OCI-LY7 (cell line): Measurements from ENCODE around the gene HABP2. TPM values are rescaled to one million over a fixed set of nuclear protein-coding genes. Genes with fewer than 3 reads are reported as not detected.

ENCODE experiments used
- BruUV-seq: library from RNA; stranded (reverse); fragments of 400-500 nt; replicated peaks from 2 replicates; lab custom pipeline; 2021; lab: Mats Ljungman, UMichigan
- CTCF ChIA-PET: fragments of 300-600 bp; sonication (Branson Sonifier 250); formaldehyde crosslinking; loops from one replicate; lab custom pipeline; 2022; ENCODE audit warnings: antibody characterized with exemption; ENCODE audit not compliant: unreplicated experiment; lab: Charles Lee
- POLR2A ChIA-PET: fragments of 300-600 bp; sonication (Branson Sonifier 250); formaldehyde crosslinking; loops from one replicate; lab custom pipeline; 2022; ENCODE audit warnings: antibody characterized with exemption; lab: Charles Lee
- DNase-seq: peaks from one replicate; pipeline ENCODE4 v3.0.0-alpha.2; 2015; ENCODE audit warnings: low spot score
- H2AFZ ChIP-seq: fragments of 200-600 bp; sonication (generic), shearing (Covaris generic); 2 replicates; pipeline ENCODE4 v1.6.1; 2014; ENCODE audit warnings: mild to moderate bottlenecking, antibody characterized with exemption, low read length, moderate library complexity
- H3K27ac ChIP-seq: fragments of 200-600 bp; sonication (generic); 2 replicates; pipeline ENCODE4 v1.5.1; 2014; ENCODE audit warnings: mixed run types, low read depth, mild to moderate bottlenecking, moderate library complexity, low read length, inconsistent platforms; ENCODE audit not compliant: poor library complexity, severe bottlenecking
- H3K36me3 ChIP-seq: fragments of 200-600 bp; sonication (generic); 2 replicates; pipeline ENCODE4 v1.6.1; 2014; ENCODE audit warnings: mild to moderate bottlenecking, antibody characterized with exemption, low read length, moderate library complexity, mixed read lengths; ENCODE audit not compliant: insufficient read depth
- H3K4me1 ChIP-seq: fragments of 200-600 bp; sonication (generic); 2 replicates; pipeline ENCODE4 v1.5.1; 2014; ENCODE audit warnings: mild to moderate bottlenecking, low read length; ENCODE audit not compliant: insufficient read depth, poor library complexity, severe bottlenecking
- H3K4me2 ChIP-seq: fragments of 200-600 bp; sonication (generic); 2 replicates; pipeline ENCODE4 v1.6.1; 2014; ENCODE audit warnings: mild to moderate bottlenecking, low read length
- H3K4me3 ChIP-seq: fragments of 200-600 bp; sonication (generic); 2 replicates; pipeline ENCODE4 v1.5.1; 2014; ENCODE audit warnings: mild to moderate bottlenecking, low read depth, low read length; ENCODE audit not compliant: poor library complexity, severe bottlenecking
- H3K79me2 ChIP-seq: fragments of 200-600 bp; sonication (generic); 2 replicates; pipeline ENCODE4 v1.6.1; 2016; ENCODE audit warnings: low read depth, mild to moderate bottlenecking, low read length, moderate library complexity, mixed read lengths; ENCODE audit not compliant: insufficient read depth
- H3K9me2 ChIP-seq: fragments of 200-600 bp; sonication (generic); 2 replicates; pipeline ENCODE4 v1.6.1; 2016; ENCODE audit warnings: mild to moderate bottlenecking, low read length, mixed read lengths; ENCODE audit not compliant: insufficient read depth
- H3K9me3 ChIP-seq: fragments of 200-600 bp; sonication (generic); 2 replicates; pipeline ENCODE4 v1.6.1; 2014; ENCODE audit warnings: mild to moderate bottlenecking, mixed run types, low read length, mixed read lengths
- H4K20me1 ChIP-seq: fragments of 200-600 bp; sonication (generic); 2 replicates; pipeline ENCODE4 v1.6.1; 2014; ENCODE audit warnings: mild to moderate bottlenecking, antibody characterized with exemption, low read length, moderate library complexity, mixed read lengths; ENCODE audit not compliant: insufficient read depth
- CTCF ChIP-seq: fragments of 200-600 bp; sonication (generic); conservative IDR thresholded peaks from 2 replicates; pipeline ENCODE4 v1.5.1; 2014; ENCODE audit warnings: mild to moderate bottlenecking, antibody characterized with exemption, low read length, moderate library complexity, mixed read lengths
- EZH2phosphoT487 ChIP-seq: fragments of 200-600 bp; sonication (generic); IDR thresholded peaks from 2 replicates; pipeline ENCODE4 v1.6.1; 2018; ENCODE audit warnings: low read depth, borderline replicate concordance, mild to moderate bottlenecking, mixed run types, antibody characterized with exemption, low read length, moderate library complexity, mixed read lengths
- intact Hi-C: fragments of 100-400 bp; cut with micrococcal nuclease; formaldehyde crosslinking; loops from one replicate; pipeline ENCODE4 v1.10.0; 2022; ENCODE audit not compliant: unreplicated experiment
- total RNA-seq, 2 experiments: library from RNA; depleted of rRNA in 1 of 2; stranded (reverse); fragments of >200 nt in 1 of 2; shearing (Covaris generic) in 1 of 2; gene quantifications; 2 replicates each; pipeline ENCODE4 v1.2.3, GENCODE V29; 2014 to 2022

HABP2 gene
- total RNA-seq, 2 experiments from 2014 or later = not detected

- Histone ChIP-seq H3K4me1 (no peaks in the 10 kb centered on the region), H4K20me1 (no peaks in the 10 kb centered on the region), H3K79me2 (no peaks in the 10 kb centered on the region), H3K36me3 (no peaks in the 10 kb centered on the region), H2AFZ (no peak overlapping the region), H3K27ac (no peak overlapping the region), H3K4me2 (no peak overlapping the region), H3K9me2 (no peaks in the 10 kb centered on the region), H3K4me3 (no peak overlapping the region), H3K9me3 (no peaks in the 10 kb centered on the region)
- TF ChIP-seq EZH2phosphoT487 = no peak
- TF ChIP-seq CTCF = no peak
- no peak for DNase-seq
- CTCF ChIA-PET = interaction anchor here (0.5 to 0.8 kb wide), 2 partner anchors 22 to 1042 kb away, joined by 3 read pairs; no protein-coding TSS in a partner anchor
- no TSS peak for BruUV-seq
- intact Hi-C loops = no loop called here
- POLR2A ChIA-PET = no interaction called here
Measured at GRCh38 chr10:113517901-113518260, 35.0 kb upstream of the HABP2 start.

- CTCF ChIA-PET = no interaction called here
- no peak overlapping the region for H3K4me2 ChIP-seq
Measured at GRCh38 chr10:113518415-113518814, 34.4 kb upstream of the HABP2 start.

More at GRCh38 chr10:113518415-113518814, 34.4 kb upstream of the HABP2 start:
- POLR2A ChIA-PET = interaction anchor here (0.6 kb wide), 1 partner anchor 885 kb away, joined by 4 read pairs; no protein-coding TSS in a partner anchor
- H3K4me3 ChIP-seq = no peak overlapping the region
- no TSS peak for BruUV-seq
- H3K79me2 ChIP-seq = no peaks in the 10 kb centered on the region
- TF ChIP-seq EZH2phosphoT487 (no peak), CTCF (no peak)
- intact Hi-C loops = no loop called here
- no peaks in the 10 kb centered on the region for H3K36me3 ChIP-seq
- no peaks in the 10 kb centered on the region for H3K9me2 ChIP-seq
- H4K20me1 ChIP-seq = no peaks in the 10 kb centered on the region
- no peak overlapping the region for H2AFZ ChIP-seq
- no peak overlapping the region for H3K27ac ChIP-seq
- no peak for DNase-seq
- no peaks in the 10 kb centered on the region for H3K9me3 ChIP-seq
- no peaks in the 10 kb centered on the region for H3K4me1 ChIP-seq
